WTC11 (cell line): ENCODE measurements around the gene LY9. TPM values are rescaled to one million over a fixed set of nuclear protein-coding genes. Genes with fewer than 3 reads are reported as not detected.

ENCODE experiments used
- ATAC-seq: fragments of 200-7000 bp; cut with Tn5 transposase; 2 replicates; pipeline ENCODE4 v1.10.0; 2021; ENCODE audit warnings: mild to moderate bottlenecking, moderate library complexity
- CTCF ChIA-PET: fragments of 300-600 bp; sonication (Branson Sonifier 250); formaldehyde crosslinking; loops from one replicate; lab custom pipeline; 2021; ENCODE audit warnings: antibody characterized with exemption; lab: Charles Lee
- POLR2A ChIA-PET: fragments of 350-600 bp; sonication (Branson Sonifier 250); formaldehyde crosslinking; loops from one replicate; lab custom pipeline; 2021; ENCODE audit warnings: antibody characterized with exemption; lab: Charles Lee
- DNase-seq: peaks from one replicate; pipeline ENCODE4 v3.0.0; 2021; ENCODE audit warnings: low spot score
- H3K27ac Mint-ChIP-seq: 2 replicates; pipeline ENCODE4 v1.8.0; 2021; ENCODE audit warnings: mixed read lengths
- H3K27me3 Mint-ChIP-seq: 2 replicates; pipeline ENCODE4 v1.8.0; 2021; ENCODE audit warnings: low read depth, mild to moderate bottlenecking, moderate library complexity, mixed read lengths
- H3K36me3 Mint-ChIP-seq: 2 replicates; pipeline ENCODE4 v1.8.0; 2021; ENCODE audit warnings: mixed read lengths
- H3K4me1 Mint-ChIP-seq: 2 replicates; pipeline ENCODE4 v1.8.0; 2022; ENCODE audit warnings: mixed read lengths
- H3K4me3 Mint-ChIP-seq: 2 replicates; pipeline ENCODE4 v1.8.0; 2021; ENCODE audit warnings: mild to moderate bottlenecking, moderate library complexity, mixed read lengths
- H3K9me3 Mint-ChIP-seq: 2 replicates; pipeline ENCODE4 v1.8.0; 2021; ENCODE audit warnings: mixed read lengths
- ATF6 ChIP-seq: sonication (generic); formaldehyde crosslinking; IDR thresholded peaks from 2 replicates; pipeline ENCODE4 v1.8.1; 2023; ENCODE audit warnings: mild to moderate bottlenecking, missing genetic modification reagents
- CBFB ChIP-seq: sonication (generic); formaldehyde crosslinking; IDR thresholded peaks from 2 replicates; pipeline ENCODE4 v1.8.1; 2022; ENCODE audit warnings: mild to moderate bottlenecking, low read depth, missing genetic modification reagents
- ELF4 ChIP-seq: sonication (generic); formaldehyde crosslinking; IDR thresholded peaks from 2 replicates; pipeline ENCODE4 v1.8.1; 2022; ENCODE audit warnings: low read depth, mild to moderate bottlenecking, moderate library complexity, missing genetic modification reagents
- ETV6 ChIP-seq: sonication (generic); formaldehyde crosslinking; IDR thresholded peaks from 2 replicates; pipeline ENCODE4 v1.8.1; 2022; ENCODE audit warnings: mild to moderate bottlenecking, missing genetic modification reagents
- FOXP1 ChIP-seq: sonication (generic); formaldehyde crosslinking; IDR thresholded peaks from 2 replicates; pipeline ENCODE4 v1.8.0; 2022; ENCODE audit warnings: missing genetic modification reagents, mild to moderate bottlenecking, moderate library complexity, borderline replicate concordance
- IRF2 ChIP-seq: sonication (generic); formaldehyde crosslinking; IDR thresholded peaks from 2 replicates; pipeline ENCODE4 v1.8.0; 2022; ENCODE audit warnings: low read depth, missing genetic modification reagents, borderline replicate concordance
- KAT7 ChIP-seq: sonication (generic); formaldehyde crosslinking; IDR thresholded peaks from 2 replicates; pipeline ENCODE4 v1.8.1; 2023; ENCODE audit warnings: missing genetic modification reagents, mild to moderate bottlenecking, borderline replicate concordance
- MYBL2 ChIP-seq: sonication (generic); formaldehyde crosslinking; IDR thresholded peaks from 2 replicates; pipeline ENCODE4 v1.8.1; 2023; ENCODE audit warnings: mild to moderate bottlenecking, moderate library complexity, missing genetic modification reagents
- NFATC4 ChIP-seq: fragments of 250-450 bp; sonication (Bioruptor Pico); IDR thresholded peaks from 2 replicates; pipeline ENCODE4 v1.9.0; 2021; ENCODE audit warnings: mild to moderate bottlenecking
- PRDM15 ChIP-seq: sonication (generic); formaldehyde crosslinking; IDR thresholded peaks from 2 replicates; pipeline ENCODE4 v1.8.0; 2022; ENCODE audit warnings: missing genetic modification reagents
- RELA ChIP-seq: sonication (generic); formaldehyde crosslinking; IDR thresholded peaks from 2 replicates; pipeline ENCODE4 v1.8.1; 2022; ENCODE audit warnings: missing genetic modification reagents, mild to moderate bottlenecking, borderline replicate concordance
- RORB ChIP-seq: fragments of 250-450 bp; sonication (Bioruptor Pico); IDR thresholded peaks from 2 replicates; pipeline ENCODE4 v1.9.0; 2021; ENCODE audit warnings: mild to moderate bottlenecking
- SMAD4 ChIP-seq: sonication (generic); formaldehyde crosslinking; IDR thresholded peaks from 2 replicates; pipeline ENCODE4 v1.8.0; 2022; ENCODE audit warnings: mild to moderate bottlenecking, missing genetic modification reagents
- TEAD4 ChIP-seq: sonication (generic); formaldehyde crosslinking; IDR thresholded peaks from 2 replicates; pipeline ENCODE4 v1.8.0; 2022; ENCODE audit warnings: mild to moderate bottlenecking, missing genetic modification reagents
- ZNF138 ChIP-seq: sonication (generic); formaldehyde crosslinking; conservative IDR thresholded peaks from 2 replicates; pipeline ENCODE4 v1.8.1; 2022; ENCODE audit warnings: mild to moderate bottlenecking, moderate library complexity, missing genetic modification reagents
- ZNF232 ChIP-seq: sonication (generic); formaldehyde crosslinking; IDR thresholded peaks from 2 replicates; pipeline ENCODE4 v1.8.0; 2022; ENCODE audit warnings: mild to moderate bottlenecking, missing genetic modification reagents
- ZNF396 ChIP-seq: fragments of 250-450 bp; sonication (Bioruptor Pico); IDR thresholded peaks from 2 replicates; pipeline ENCODE4 v1.8.0; 2021; ENCODE audit warnings: mild to moderate bottlenecking, moderate library complexity, borderline replicate concordance
- ZNF423 ChIP-seq: fragments of 250-450 bp; sonication (Bioruptor Pico); IDR thresholded peaks from 2 replicates; pipeline ENCODE4 v2.1.2; 2022; ENCODE audit warnings: mild to moderate bottlenecking, moderate library complexity
- total RNA-seq: library from RNA; stranded (reverse); gene quantifications from 3 replicates; pipeline ENCODE4 v1.2.3, GENCODE V29; 2021
- TF ChIP-seq, protein P1 (sequence below): fragments of 250-450 bp; sonication (Bioruptor Pico); IDR thresholded peaks from 2 replicates; pipeline ENCODE4 v1.9.0; 2021; ENCODE audit warnings: mild to moderate bottlenecking
- TF ChIP-seq, protein P2 (sequence below): sonication (generic); formaldehyde crosslinking; IDR thresholded peaks from 2 replicates; pipeline ENCODE4 v1.8.1; 2022; ENCODE audit warnings: mild to moderate bottlenecking, missing genetic modification reagents, moderate library complexity, borderline replicate concordance
- TF ChIP-seq, protein P3 (sequence below): fragments of 250-450 bp; sonication (Bioruptor Pico); conservative IDR thresholded peaks from 2 replicates; pipeline ENCODE4 v1.9.0; 2021; ENCODE audit warnings: mild to moderate bottlenecking

The LY9 gene
- total RNA-seq, 1 experiment from 2014 or later: not detected

- TF ChIP-seq, protein P1, sequence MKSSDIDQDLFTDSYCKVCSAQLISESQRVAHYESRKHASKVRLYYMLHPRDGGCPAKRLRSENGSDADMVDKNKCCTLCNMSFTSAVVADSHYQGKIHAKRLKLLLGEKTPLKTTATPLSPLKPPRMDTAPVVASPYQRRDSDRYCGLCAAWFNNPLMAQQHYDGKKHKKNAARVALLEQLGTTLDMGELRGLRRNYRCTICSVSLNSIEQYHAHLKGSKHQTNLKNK (CRISPR knock-in tag): no peak
- TF ChIP-seq RORB (no peak), ZNF396 (no peak), FOXP1 (CRISPR knock-in tag) (no peak), ZNF232 (CRISPR knock-in tag) (no peak), ZNF423 (CRISPR knock-in tag) (no peak), CBFB (no peak)
- TF ChIP-seq, protein P2, sequence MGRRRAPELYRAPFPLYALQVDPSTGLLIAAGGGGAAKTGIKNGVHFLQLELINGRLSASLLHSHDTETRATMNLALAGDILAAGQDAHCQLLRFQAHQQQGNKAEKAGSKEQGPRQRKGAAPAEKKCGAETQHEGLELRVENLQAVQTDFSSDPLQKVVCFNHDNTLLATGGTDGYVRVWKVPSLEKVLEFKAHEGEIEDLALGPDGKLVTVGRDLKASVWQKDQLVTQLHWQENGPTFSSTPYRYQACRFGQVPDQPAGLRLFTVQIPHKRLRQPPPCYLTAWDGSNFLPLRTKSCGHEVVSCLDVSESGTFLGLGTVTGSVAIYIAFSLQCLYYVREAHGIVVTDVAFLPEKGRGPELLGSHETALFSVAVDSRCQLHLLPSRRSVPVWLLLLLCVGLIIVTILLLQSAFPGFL (CRISPR knock-in tag): no peak
These were observed 42.9 kb downstream of the LY9 start (continued) for GRCh38 chr1:160838888-160839287.

DNA sequence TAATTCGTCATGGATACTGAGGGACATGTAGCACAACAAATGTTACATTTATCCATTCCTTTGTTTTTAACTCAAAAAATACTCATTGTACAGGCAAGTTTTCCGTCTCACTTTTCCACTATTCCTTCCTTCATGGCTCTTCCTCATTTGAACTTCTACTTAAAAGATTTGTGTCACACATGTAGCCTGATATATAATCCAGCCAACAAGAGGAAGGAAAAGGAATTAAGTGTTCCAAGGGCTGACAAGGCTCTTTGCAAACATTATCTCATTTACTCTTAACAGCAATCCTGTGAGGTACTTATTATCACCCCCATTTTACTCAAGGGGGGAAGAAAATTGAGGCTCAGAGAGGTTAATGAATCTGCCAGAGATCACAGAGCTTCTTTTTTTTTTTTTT, 43.8 kb downstream of the LY9 start:
- Mint-ChIP-seq H3K36me3 (no peaks in the 10 kb centered on the region), H3K4me3 (no peak overlapping the region), H3K27me3 (no peaks in the 10 kb centered on the region; the same call in 1 of the 2 replicates), H3K9me3 (no peaks in the 10 kb centered on the region), H3K4me1 (peaks cover 13% of the 10 kb centered on the region), H3K27ac (no peak overlapping the region)
- ATAC-seq (no peak), DNase-seq (no peak)
- ChIA-PET CTCF (interaction anchor here (1.2 kb wide), 1 partner anchor 62 kb away, joined by 5 read pairs; no protein-coding TSS in a partner anchor), POLR2A (no interaction called here)
- no peak for TF ChIP-seq KAT7 (CRISPR knock-in tag)
- no peak for TF ChIP-seq ELF4
- no peak for TF ChIP-seq MYBL2 (CRISPR knock-in tag)
- TF ChIP-seq, protein P2 (CRISPR knock-in tag): no peak
- TF ChIP-seq TEAD4: no peak
- no peak for TF ChIP-seq ATF6 (CRISPR knock-in tag)

DNA sequence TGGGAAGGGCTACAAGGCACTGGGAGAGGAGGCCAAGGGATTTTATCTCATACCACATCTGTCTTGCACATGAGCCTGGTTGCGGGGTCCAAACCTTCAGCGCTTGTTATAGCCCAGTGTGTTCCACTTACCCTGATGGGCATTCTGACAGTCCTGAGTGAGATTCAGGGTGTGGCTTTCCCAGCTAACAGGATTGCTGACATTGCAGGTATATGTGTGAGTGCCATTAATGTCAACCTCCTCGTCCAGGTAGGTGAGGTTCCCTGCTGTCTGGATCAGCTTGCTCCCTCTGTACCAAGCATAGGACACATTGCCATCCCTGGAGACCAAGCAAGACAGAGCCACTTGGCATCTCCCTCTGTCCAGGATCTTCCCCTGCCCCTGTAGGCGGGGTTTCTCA, 45.1 kb downstream of the LY9 start:
- ATAC-seq (no peak), DNase-seq (no peak)
- H3K4me1 Mint-ChIP-seq: peaks cover 12% of the 10 kb centered on the region
- H3K27ac Mint-ChIP-seq: no peak overlapping the region
- peaks cover 4% of the 10 kb centered on the region for H3K9me3 Mint-ChIP-seq
- no peaks in the 10 kb centered on the region for H3K36me3 Mint-ChIP-seq
- POLR2A ChIA-PET: no interaction called here
- TF ChIP-seq SMAD4 (CRISPR knock-in tag) (no peak), IRF2 (CRISPR knock-in tag) (no peak), RELA (CRISPR knock-in tag) (no peak), ZNF138 (CRISPR knock-in tag) (no peak), PRDM15 (CRISPR knock-in tag) (no peak), ETV6 (CRISPR knock-in tag) (no peak), NFATC4 (CRISPR knock-in tag) (no peak)
- TF ChIP-seq, protein P2 (CRISPR knock-in tag): no peak
- TF ChIP-seq, protein P1 (CRISPR knock-in tag): no peak
- TF ChIP-seq, protein P3, sequence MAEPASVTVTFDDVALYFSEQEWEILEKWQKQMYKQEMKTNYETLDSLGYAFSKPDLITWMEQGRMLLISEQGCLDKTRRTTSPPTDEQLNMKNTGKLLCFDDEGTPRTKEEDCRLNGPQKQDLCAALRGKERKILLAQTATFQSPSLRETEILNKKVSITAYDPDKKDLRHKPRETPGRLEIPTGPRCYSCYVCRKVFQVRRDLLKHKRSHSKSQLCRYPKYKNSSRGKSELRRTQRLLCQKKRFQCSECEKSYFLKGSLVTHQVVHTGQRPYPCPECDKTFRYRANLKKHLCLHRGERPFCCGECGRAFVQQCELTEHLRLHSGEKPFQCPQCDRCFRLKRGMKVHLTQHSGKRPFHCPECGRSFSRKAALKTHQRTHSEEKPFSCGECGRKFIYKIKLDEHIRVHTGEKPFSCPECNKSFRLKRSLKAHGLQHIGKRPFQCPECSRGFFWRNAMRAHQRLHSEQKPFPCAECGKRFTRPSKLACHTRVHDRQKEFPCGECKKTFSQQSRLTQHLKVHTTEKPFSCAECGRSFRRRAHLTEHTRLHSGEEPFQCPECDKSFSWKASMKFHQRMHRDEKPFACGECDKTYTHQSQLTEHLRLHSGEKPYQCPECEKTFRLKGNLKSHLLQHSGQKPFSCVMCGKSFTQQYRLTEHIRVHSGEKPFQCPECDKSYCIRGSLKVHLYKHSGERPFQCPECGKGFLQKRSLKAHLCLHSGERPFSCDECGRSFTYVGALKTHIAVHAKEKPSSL (CRISPR knock-in tag): no peak
- CTCF ChIA-PET: interaction anchor here (1.5 kb wide), 1 partner anchor 113 kb away, joined by 5 read pairs; the partner anchor contains the start of gene ITLN2
- no peak overlapping the region for H3K4me3 Mint-ChIP-seq
- no peaks in the 10 kb centered on the region; the same call in 1 of the 2 replicates for H3K27me3 Mint-ChIP-seq
